ENCODE measurements around the gene BCL2L1.

BCL2L1 gene

DNA sequence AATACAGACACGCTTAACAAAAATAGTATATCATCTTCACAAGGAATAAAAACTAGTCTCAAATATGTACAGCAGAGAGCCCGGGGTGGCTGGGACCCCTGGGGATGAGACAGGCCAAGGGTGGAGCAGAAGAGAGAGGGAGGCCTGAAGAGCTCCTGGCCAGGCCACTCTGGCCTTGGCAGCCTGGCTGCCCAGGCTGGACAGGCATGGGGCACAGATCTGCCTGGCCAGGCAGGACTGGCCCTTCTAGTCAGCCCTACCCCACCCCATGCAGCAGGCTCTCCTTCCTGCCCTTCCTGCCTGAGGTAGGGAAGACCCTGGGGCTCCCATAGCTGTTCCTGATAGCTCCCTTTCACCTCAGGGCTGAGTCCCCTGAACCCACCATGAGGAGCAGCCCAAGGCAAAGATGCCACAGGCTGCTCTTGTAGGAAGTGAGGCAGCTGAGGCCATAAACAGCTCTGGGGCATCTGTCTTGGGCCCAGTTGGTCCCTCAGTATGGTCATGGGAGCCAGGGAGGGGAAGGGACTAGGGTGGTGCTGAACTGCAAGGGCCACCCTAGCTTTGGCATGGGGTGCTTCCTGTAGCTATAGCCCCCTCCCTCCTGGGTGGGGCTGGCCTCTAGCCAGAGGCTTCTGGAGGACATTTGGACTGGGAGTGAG is 57.8 kb downstream of the BCL2L1 start:
- DNase-seq (ENCODE audit: low read depth): no peak
- H3K4me3 ChIP-seq (ENCODE audit: low read depth, low read length): no peak overlapping the region
- TF ChIP-seq, protein P1, sequence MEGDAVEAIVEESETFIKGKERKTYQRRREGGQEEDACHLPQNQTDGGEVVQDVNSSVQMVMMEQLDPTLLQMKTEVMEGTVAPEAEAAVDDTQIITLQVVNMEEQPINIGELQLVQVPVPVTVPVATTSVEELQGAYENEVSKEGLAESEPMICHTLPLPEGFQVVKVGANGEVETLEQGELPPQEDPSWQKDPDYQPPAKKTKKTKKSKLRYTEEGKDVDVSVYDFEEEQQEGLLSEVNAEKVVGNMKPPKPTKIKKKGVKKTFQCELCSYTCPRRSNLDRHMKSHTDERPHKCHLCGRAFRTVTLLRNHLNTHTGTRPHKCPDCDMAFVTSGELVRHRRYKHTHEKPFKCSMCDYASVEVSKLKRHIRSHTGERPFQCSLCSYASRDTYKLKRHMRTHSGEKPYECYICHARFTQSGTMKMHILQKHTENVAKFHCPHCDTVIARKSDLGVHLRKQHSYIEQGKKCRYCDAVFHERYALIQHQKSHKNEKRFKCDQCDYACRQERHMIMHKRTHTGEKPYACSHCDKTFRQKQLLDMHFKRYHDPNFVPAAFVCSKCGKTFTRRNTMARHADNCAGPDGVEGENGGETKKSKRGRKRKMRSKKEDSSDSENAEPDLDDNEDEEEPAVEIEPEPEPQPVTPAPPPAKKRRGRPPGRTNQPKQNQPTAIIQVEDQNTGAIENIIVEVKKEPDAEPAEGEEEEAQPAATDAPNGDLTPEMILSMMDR (conservative IDR thresholded peaks at IDR 0.05; ENCODE audit: low read depth, low read length): no peak

DNA sequence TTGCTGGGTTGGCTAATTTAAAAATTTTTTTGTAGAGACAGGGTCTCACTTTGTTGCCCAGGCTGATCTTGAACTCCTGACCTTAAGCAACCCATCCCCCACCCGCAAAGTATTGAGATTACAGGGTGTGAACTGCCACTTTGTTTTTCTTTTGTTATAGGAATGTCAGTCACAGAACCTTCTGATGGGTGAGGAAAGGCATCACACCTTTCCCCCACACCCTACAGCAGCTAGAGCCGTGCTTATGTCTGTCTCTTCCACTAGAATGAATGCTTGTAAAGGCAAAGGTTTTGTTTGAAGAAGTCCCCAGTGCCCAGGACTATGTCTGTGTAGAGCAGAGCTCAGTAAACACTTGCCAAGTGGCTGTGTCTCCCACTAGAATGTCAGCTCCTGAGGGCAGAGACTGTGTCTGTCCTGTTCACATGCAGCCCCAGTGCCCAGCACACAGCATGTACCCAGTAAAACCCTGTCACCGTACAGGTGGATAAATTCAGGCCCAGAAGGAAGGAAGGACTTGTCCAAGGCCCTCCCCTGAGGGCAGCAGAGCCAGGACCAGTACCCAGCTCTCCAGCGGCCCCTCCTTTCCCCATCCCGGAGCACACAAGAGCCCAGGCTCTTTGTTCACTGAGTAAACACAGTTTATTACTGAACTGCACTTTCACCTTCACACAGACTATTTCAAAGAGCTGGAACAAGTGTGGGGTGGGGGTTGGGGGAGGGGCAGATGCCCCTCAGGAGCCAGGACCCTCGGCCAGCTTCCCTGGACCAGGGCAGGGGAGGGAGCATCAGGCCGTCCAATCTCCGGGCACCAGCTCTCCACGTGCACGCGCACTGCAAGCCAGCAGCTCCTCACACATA is 58.6 kb downstream of the BCL2L1 start:
- no peak for DNase-seq (ENCODE audit: low read depth)
- TF ChIP-seq, protein P1 (conservative IDR thresholded peaks at IDR 0.05; ENCODE audit: low read depth, low read length): no peak
- H3K4me3 ChIP-seq (ENCODE audit: low read depth, low read length): no peak overlapping the region

DNA sequence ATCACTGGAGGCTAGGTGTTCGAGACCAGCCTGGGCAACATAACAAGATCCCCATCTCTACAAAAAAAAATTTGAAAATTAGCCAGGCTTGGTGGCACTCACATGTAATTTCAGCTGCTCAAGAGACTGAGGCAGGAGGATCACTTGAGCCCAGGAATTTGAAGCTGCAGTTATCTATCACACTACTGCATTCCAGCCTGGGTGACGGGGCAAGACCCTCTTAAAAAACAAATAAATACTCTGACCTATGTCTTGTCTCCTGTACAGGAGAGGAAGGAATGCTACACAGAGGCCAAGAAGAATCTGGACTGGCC is 59.2 kb downstream of the BCL2L1 start:
- H3K4me3 ChIP-seq (ENCODE audit: low read depth, low read length): no peak overlapping the region
- DNase-seq (ENCODE audit: low read depth): peak; percentile 18
- TF ChIP-seq, protein P1 (conservative IDR thresholded peaks at IDR 0.05; ENCODE audit: low read depth, low read length): no peak

DNA sequence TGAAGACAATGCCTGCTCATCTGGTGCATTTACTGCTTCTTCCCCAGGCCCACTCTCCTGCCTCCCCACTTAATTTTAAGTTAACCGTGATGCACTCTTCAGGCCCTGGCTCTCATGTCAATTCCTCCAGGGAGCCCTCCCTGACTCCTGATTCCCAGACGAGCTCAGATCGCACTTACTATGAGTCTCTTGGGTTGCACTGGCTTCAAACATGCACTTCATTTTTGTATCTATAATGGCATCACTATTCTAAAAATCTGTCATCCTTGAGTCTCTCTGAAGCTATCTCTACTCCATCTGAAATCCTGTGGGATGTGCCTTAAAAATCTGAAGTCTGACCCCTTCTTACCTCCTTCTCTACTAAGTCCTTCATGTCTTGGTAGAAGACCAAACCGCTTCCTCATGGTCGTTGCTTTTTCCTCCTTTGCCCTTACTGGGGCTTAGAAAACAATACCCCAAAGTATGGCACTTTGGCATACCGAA is 60.3 kb downstream of the BCL2L1 start:
- TF ChIP-seq, protein P1 (conservative IDR thresholded peaks at IDR 0.05; ENCODE audit: low read depth, low read length): no peak
- no peak overlapping the region for H3K4me3 ChIP-seq (ENCODE audit: low read depth, low read length)
- no peak for DNase-seq (ENCODE audit: low read depth)

DNA sequence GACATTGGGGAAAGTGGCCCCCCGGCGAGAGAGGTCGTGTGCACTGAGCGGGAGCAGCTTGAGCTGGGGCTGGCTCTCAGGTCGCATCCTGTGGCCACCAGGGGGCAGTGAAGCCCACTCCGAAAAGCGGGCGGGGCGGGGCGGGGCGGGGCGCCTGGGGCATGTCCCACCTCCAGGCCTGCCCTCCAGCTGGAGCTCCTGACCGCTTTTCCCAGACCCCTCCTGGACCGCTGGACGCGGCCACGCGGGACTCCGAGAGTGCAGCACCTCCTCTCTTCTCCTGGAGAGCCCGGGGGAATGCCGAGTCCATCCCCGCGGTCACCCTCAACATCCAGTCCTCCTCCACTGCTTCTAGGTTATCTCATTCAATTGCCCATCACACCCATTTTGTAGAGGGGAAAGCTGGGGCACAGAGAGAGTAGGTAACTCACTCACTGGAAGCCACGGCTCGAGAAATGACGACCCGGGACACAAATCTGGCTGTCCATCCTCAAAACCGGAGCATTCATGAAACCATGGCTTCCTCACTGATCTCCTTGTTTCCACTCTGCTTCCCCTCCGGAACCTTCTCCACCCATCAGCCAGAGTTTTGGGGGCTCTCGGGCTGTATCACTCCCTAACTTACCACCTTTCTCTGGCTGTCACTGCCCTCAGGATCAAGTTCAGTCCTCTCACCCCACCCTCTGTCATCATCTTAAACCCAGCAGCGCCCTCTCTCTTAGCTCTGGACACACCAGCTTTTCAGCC is 60.9 kb downstream of the BCL2L1 start:
- peak; percentile 72 for DNase-seq (ENCODE audit: low read depth)
- TF ChIP-seq, protein P1 (conservative IDR thresholded peaks at IDR 0.05; ENCODE audit: low read depth, low read length): peak; percentile 72
- H3K4me3 ChIP-seq (ENCODE audit: low read depth, low read length): peak overlapping the region; percentile 40

DNA sequence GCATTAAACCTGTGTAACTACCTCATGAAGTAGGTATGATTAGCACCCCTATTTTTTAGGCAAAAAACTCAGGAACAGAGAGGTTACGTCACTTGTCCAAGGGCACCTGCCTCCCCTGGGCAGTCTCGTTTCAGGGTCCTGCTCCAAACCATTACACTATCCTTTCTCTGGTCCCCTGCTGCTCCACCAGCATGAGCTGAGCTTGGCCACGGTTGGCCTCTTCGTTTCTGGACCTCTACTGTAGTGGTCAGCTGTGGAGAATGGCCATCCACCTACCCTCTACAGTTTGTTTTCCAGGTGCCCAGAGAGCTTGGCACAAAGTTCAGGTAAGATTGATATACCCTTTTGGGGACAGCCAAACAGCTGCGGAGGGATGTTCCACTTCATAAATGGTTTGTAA is 68.1 kb downstream of the BCL2L1 start:
- no peak for DNase-seq (ENCODE audit: low read depth)
- TF ChIP-seq, protein P1 (conservative IDR thresholded peaks at IDR 0.05; ENCODE audit: low read depth, low read length): no peak
- no peak overlapping the region for H3K4me3 ChIP-seq (ENCODE audit: low read depth, low read length)
